Hepatocyte (in vitro differentiated cells): Measurements from ENCODE around the gene TTL. TPM values are rescaled to one million over a fixed set of nuclear protein-coding genes. Genes with fewer than 3 reads are reported as not detected.

Experiments
- DNase-seq: peaks from one replicate; pipeline ENCODE4 v3.0.0-alpha.2; 2016; ENCODE audit warnings: low spot score
- H2AFZ ChIP-seq: fragments of 200-600 bp; sonication (generic); 2 replicates; pipeline ENCODE4 v1.6.0; 2016; ENCODE audit warnings: antibody characterized with exemption, mild to moderate bottlenecking
- H3K27ac ChIP-seq: fragments of 200-600 bp; sonication (generic); 2 replicates; pipeline ENCODE4 v1.5.1; 2016; ENCODE audit warnings: mild to moderate bottlenecking
- H3K27me3 ChIP-seq: fragments of 200-600 bp; sonication (generic); 2 replicates; pipeline ENCODE4 v1.6.1; 2016
- H3K36me3 ChIP-seq: fragments of 200-600 bp; sonication (generic); replicated peaks from 2 replicates; pipeline ENCODE4 v1.5.1; 2016; ENCODE audit warnings: low read depth; ENCODE audit not compliant: insufficient read depth
- H3K4me1 ChIP-seq: fragments of 200-600 bp; sonication (generic); 2 replicates; pipeline ENCODE4 v1.5.1; 2016; ENCODE audit warnings: mild to moderate bottlenecking, moderate library complexity; ENCODE audit not compliant: insufficient read depth
- H3K4me2 ChIP-seq: fragments of 200-600 bp; sonication (generic); 2 replicates; pipeline ENCODE4 v1.6.0; 2016
- H3K4me3 ChIP-seq: fragments of 200-600 bp; sonication (generic); 2 replicates; pipeline ENCODE4 v1.5.1; 2016; ENCODE audit warnings: mild to moderate bottlenecking
- H3K79me2 ChIP-seq: fragments of 200-600 bp; sonication (generic); 2 replicates; pipeline ENCODE4 v1.6.0; 2017; ENCODE audit warnings: mild to moderate bottlenecking
- H3K9me2 ChIP-seq: fragments of 200-600 bp; sonication (generic); replicated peaks from 2 replicates; pipeline ENCODE4 v1.6.0; 2017; ENCODE audit warnings: mild to moderate bottlenecking; ENCODE audit not compliant: insufficient read depth
- H3K9me3 ChIP-seq: fragments of 200-600 bp; sonication (generic); 2 replicates; pipeline ENCODE4 v1.5.1; 2016; ENCODE audit warnings: low read depth, mild to moderate bottlenecking
- H4K20me1 ChIP-seq: fragments of 200-600 bp; sonication (generic); 2 replicates; pipeline ENCODE4 v1.6.0; 2016; ENCODE audit warnings: mild to moderate bottlenecking; ENCODE audit not compliant: insufficient read depth, poor library complexity, severe bottlenecking
- EZH2 ChIP-seq: fragments of 200-600 bp; sonication (generic); IDR thresholded peaks from 2 replicates; pipeline ENCODE4 v1.6.1; 2016; ENCODE audit warnings: antibody characterized with exemption, mild to moderate bottlenecking, borderline replicate concordance
- EZH2phosphoT487 ChIP-seq: fragments of 200-600 bp; sonication (generic); IDR thresholded peaks from one replicate; pipeline ENCODE4 v1.6.1; 2018; ENCODE audit warnings: antibody characterized with exemption, mild to moderate bottlenecking, low read depth, moderate library complexity; ENCODE audit not compliant: unreplicated experiment, severe bottlenecking
- WGBS: methylation state at CpG from one replicate; pipeline ENCODE4 v1.1.6; 2016; ENCODE audit warnings: low lambda C conversion rate; ENCODE audit errors: missing lambda C conversion rate; 5-methylcytosine and 5-hydroxymethylcytosine counted together
- polyA plus RNA-seq: library from polyadenylated mRNA; unstranded; fragments of >200 nt; fragmentation: Nextera tagmentation; extraction: Ambion mirVana; gene quantifications from 2 replicates; pipeline ENCODE4 v1.2.1, GENCODE V29; 2016
- total RNA-seq: library from RNA; depleted of rRNA; stranded (reverse); fragments of >200 nt; gene quantifications from 2 replicates; pipeline ENCODE4 v1.2.3, GENCODE V29; 2014
- TF ChIP-seq, protein P1 (sequence below): fragments of 200-600 bp; sonication (generic); IDR thresholded peaks from 2 replicates; pipeline ENCODE4 v1.5.1; 2016; ENCODE audit warnings: antibody characterized with exemption, mild to moderate bottlenecking; ENCODE audit not compliant: poor library complexity

TTL gene
- total and polyA plus RNA-seq, 2 experiments from 2014 or later = 16.9 to 22.9 TPM

DNA sequence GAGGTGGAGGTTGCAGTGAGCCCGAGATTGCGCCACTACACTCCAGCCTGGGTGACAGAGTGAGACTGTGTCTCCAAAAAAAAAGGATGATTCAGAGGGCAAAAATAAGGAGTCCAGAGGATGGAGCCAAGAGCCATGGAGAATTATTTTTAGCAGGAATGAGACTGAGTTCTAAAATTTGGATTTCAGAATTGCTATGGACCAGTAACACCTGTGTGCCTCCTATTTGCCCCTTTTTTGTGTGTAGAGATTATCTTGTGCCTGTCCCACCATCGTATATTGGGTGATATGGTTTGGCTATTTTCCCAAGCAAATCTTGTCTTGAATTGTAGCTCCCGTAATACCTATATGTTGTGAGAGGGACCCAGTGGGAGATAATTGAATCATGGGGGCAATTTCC, 32.1 kb upstream of the TTL start:
- Histone ChIP-seq H3K4me3 (no peak overlapping the region), H3K4me2 (no peak overlapping the region), H2AFZ (no peak overlapping the region), H3K36me3 (no peaks in the 10 kb centered on the region), H3K79me2 (no peaks in the 10 kb centered on the region), H3K27me3 (no peaks in the 10 kb centered on the region), H4K20me1 (no peaks in the 10 kb centered on the region), H3K27ac (no peak overlapping the region), H3K4me1 (no peaks in the 10 kb centered on the region), H3K9me3 (no peaks in the 10 kb centered on the region), H3K9me2 (no peaks in the 10 kb centered on the region)
- TF ChIP-seq, protein P1, sequence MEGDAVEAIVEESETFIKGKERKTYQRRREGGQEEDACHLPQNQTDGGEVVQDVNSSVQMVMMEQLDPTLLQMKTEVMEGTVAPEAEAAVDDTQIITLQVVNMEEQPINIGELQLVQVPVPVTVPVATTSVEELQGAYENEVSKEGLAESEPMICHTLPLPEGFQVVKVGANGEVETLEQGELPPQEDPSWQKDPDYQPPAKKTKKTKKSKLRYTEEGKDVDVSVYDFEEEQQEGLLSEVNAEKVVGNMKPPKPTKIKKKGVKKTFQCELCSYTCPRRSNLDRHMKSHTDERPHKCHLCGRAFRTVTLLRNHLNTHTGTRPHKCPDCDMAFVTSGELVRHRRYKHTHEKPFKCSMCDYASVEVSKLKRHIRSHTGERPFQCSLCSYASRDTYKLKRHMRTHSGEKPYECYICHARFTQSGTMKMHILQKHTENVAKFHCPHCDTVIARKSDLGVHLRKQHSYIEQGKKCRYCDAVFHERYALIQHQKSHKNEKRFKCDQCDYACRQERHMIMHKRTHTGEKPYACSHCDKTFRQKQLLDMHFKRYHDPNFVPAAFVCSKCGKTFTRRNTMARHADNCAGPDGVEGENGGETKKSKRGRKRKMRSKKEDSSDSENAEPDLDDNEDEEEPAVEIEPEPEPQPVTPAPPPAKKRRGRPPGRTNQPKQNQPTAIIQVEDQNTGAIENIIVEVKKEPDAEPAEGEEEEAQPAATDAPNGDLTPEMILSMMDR = no peak
- TF ChIP-seq EZH2phosphoT487 = no peak
- TF ChIP-seq EZH2 = no peak
- 96% methylated on average over 4 of the region's 4 CpGs for WGBS
- DNase-seq = no peak

DNA sequence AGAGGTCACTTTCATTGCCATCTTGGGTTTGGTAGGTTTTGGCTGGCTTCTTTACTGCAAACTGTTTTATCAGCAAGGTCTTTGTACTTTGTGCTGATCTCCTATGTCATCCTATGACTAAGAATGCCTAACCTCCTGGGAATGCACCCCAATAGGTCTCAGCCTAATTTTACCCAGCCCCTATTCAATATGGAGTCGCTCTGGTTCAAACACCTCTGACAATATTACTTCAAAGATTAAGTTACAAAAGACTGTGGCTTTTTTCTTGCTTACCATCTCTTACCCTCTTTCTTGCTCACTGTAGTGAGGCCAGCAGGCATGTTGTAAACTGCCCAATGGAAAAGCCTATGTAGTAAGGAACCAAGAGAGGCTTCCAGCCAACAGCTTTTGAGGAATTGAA, 30.6 kb upstream of the TTL start:
- Histone ChIP-seq H3K79me2 (no peaks in the 10 kb centered on the region), H3K9me2 (no peaks in the 10 kb centered on the region), H3K27ac (no peak overlapping the region), H3K27me3 (no peaks in the 10 kb centered on the region), H3K36me3 (no peaks in the 10 kb centered on the region), H3K4me3 (no peak overlapping the region), H2AFZ (no peak overlapping the region), H3K4me1 (no peaks in the 10 kb centered on the region), H4K20me1 (no peaks in the 10 kb centered on the region), H3K9me3 (no peaks in the 10 kb centered on the region), H3K4me2 (no peak overlapping the region)
- WGBS = 100% methylated on average over 1 of the region's 1 CpG
- TF ChIP-seq EZH2 (no peak), EZH2phosphoT487 (no peak)
- TF ChIP-seq, protein P1 = no peak
- no peak for DNase-seq

DNA sequence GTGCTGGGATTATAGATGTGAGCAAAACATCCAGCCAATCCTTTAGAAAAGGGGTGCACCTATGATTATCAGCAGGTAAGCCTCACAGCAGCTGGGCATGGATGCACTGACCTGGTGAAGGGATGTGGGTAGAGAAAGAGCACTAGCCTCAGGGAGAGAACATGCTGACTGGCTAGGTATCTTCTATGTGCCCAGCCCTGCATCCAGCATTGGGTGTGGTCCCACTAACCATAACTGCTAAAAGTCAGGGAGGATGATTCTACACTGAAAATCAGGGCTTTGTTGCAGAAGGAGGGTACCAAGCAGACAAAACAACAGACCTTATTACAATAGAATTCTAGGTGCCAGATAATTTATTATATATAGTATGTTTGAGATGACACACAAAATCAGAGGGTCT, 27.4 kb upstream of the TTL start:
- Histone ChIP-seq H3K4me3 (no peak overlapping the region), H3K4me1 (no peaks in the 10 kb centered on the region), H3K36me3 (no peaks in the 10 kb centered on the region), H2AFZ (no peak overlapping the region), H3K4me2 (no peak overlapping the region), H4K20me1 (no peaks in the 10 kb centered on the region), H3K9me2 (no peaks in the 10 kb centered on the region), H3K9me3 (no peaks in the 10 kb centered on the region), H3K27ac (no peak overlapping the region), H3K27me3 (no peaks in the 10 kb centered on the region), H3K79me2 (no peaks in the 10 kb centered on the region)
- TF ChIP-seq, protein P1 = no peak
- DNase-seq = no peak

DNA sequence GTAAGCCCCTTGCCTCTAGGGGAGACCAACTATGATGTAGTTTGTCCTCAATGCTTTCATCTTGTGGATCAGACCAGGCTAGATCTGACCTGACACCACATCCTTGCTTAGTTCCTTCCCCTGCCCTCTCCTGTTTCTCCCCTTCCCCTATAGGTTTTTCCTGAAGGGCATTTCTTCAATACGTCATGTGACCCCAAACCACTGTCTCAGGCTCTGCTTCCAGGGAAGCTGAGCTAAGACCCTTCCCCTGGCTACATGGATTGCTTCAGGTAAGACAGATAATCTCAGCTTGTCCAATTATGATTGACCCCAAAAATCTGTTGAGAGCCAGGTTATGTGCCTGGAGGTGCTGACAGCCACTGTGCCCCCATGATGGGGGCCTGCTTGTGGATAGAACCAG, 22.6 kb upstream of the TTL start:
- DNase-seq = no peak
- H3K9me3 ChIP-seq = no peaks in the 10 kb centered on the region
- TF ChIP-seq, protein P1 = no peak
- TF ChIP-seq EZH2 (no peak), EZH2phosphoT487 (no peak)
- H3K36me3 ChIP-seq = no peaks in the 10 kb centered on the region
- WGBS = 95% methylated on average over 1 of the region's 1 CpG
- H3K9me2 ChIP-seq = no peaks in the 10 kb centered on the region
- H3K4me1 ChIP-seq = no peaks in the 10 kb centered on the region
- no peak overlapping the region for H3K4me2 ChIP-seq
- no peaks in the 10 kb centered on the region for H3K79me2 ChIP-seq
- H2AFZ ChIP-seq = no peak overlapping the region
- H3K27me3 ChIP-seq = no peaks in the 10 kb centered on the region
- H4K20me1 ChIP-seq = no peaks in the 10 kb centered on the region
- H3K4me3 ChIP-seq = no peak overlapping the region
- no peak overlapping the region for H3K27ac ChIP-seq
